OCI-LY3 (cell line): ENCODE results near the gene C1QTNF5.

Source experiments
- EZH2phosphoT487 ChIP-seq: fragments of 200-600 bp; shearing (Covaris generic); IDR thresholded peaks from 2 replicates; pipeline ENCODE4 v1.6.1; 2018; ENCODE audit warnings: antibody characterized with exemption, mixed run types, low read depth
- TF ChIP-seq, protein P1 (sequence below): fragments of 200-600, 300-600 bp; sonication (generic); IDR thresholded peaks from 2 replicates; pipeline ENCODE4 v1.5.1; 2014; ENCODE audit warnings: antibody characterized with exemption, low read length, low read depth

DNA sequence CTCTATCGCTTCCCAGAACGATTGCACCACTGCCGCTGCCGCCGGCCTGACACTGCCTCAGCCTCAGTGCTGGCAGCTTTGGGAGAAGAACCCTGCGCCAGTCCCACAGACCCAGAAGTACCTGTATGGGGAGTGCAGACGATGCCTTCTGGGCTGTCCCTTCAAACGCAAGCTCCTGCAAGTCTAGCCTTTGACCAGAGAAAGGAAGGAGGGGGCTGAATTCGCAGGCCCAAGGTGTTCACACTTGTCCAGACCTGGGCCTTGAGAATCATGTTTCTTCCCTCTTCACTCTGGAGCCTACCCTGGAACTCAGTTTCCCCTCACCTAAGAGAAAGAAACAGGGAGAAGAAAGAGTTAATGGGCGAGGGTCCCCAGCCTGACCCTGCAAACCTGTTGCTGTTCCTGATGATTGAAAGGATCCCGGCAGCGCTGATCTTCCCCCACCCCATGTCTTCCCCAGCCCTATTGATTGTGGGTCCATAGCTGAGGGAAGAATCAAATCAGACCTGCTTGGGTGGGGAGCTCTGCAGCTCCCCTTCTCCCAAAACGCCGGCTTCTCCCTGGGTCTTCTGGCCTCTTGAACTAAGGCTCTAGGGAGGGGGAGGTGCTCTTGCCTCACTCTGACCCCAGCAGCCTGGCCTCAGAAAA is 23.0 kb downstream of the C1QTNF5 start:
- TF ChIP-seq, protein P1, sequence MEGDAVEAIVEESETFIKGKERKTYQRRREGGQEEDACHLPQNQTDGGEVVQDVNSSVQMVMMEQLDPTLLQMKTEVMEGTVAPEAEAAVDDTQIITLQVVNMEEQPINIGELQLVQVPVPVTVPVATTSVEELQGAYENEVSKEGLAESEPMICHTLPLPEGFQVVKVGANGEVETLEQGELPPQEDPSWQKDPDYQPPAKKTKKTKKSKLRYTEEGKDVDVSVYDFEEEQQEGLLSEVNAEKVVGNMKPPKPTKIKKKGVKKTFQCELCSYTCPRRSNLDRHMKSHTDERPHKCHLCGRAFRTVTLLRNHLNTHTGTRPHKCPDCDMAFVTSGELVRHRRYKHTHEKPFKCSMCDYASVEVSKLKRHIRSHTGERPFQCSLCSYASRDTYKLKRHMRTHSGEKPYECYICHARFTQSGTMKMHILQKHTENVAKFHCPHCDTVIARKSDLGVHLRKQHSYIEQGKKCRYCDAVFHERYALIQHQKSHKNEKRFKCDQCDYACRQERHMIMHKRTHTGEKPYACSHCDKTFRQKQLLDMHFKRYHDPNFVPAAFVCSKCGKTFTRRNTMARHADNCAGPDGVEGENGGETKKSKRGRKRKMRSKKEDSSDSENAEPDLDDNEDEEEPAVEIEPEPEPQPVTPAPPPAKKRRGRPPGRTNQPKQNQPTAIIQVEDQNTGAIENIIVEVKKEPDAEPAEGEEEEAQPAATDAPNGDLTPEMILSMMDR: no peak
- TF ChIP-seq EZH2phosphoT487: no peak
